HepG2 (cell line): ENCODE data around the gene ZNF491. TPM values are rescaled to one million over a fixed set of nuclear protein-coding genes. Genes with fewer than 3 reads are reported as not detected.
A peak's percentile ranks its signal among the peaks of the same experiment; 100 is the strongest.

Experiments
- KDM5A ChIP-seq: fragments of 200-600 bp; sonication (generic); IDR thresholded peaks from 2 replicates; pipeline ENCODE4 v1.7.0; 2018; ENCODE audit warnings: antibody characterized with exemption, mild to moderate bottlenecking, low read length, borderline replicate concordance
- MAFK ChIP-seq, 2 experiments: IDR thresholded peaks in 1 of 2; conservative IDR thresholded peaks in 1 of 2; 2 replicates each; pipeline ENCODE4 v1.6.1; 2011; ENCODE audit warnings: improper control_type of control experiment in 2 of 2, low read length in 2 of 2
- MEIS1 ChIP-seq: sonication (generic); formaldehyde crosslinking; IDR thresholded peaks from 2 replicates; pipeline ENCODE4 v1.9.0; 2021; ENCODE audit warnings: mild to moderate bottlenecking, missing genetic modification reagents, moderate library complexity, borderline replicate concordance
- MXD4 ChIP-seq: IDR thresholded peaks from 2 replicates; pipeline ENCODE4 v1.6.1; 2016; ENCODE audit warnings: mild to moderate bottlenecking, missing biosample characterization, missing genetic modification reagents
- SMYD3 ChIP-seq: sonication (generic); formaldehyde crosslinking; IDR thresholded peaks from 2 replicates; pipeline ENCODE4 v1.8.1; 2023; ENCODE audit warnings: mild to moderate bottlenecking, missing genetic modification reagents
- SP4 ChIP-seq: sonication (generic); formaldehyde crosslinking; IDR thresholded peaks from 2 replicates; pipeline ENCODE4 v1.8.1; 2023; ENCODE audit warnings: mild to moderate bottlenecking, missing genetic modification reagents
- SRSF9 ChIP-seq: fragments of 200-400 bp; formaldehyde crosslinking; IDR thresholded peaks from 2 replicates; pipeline ENCODE4 v1.6.1; 2018; ENCODE audit warnings: borderline replicate concordance, mild to moderate bottlenecking, low read depth, low read length; ENCODE audit not compliant: insufficient read depth, poor library complexity, severe bottlenecking
- YY1 ChIP-seq: IDR thresholded peaks from 2 replicates; pipeline ENCODE4 v1.6.1; 2011; ENCODE audit warnings: low read length, low read depth, moderate library complexity, mild to moderate bottlenecking; ENCODE audit not compliant: insufficient read depth, insufficient replicate concordance
- ZFP36L2 ChIP-seq: sonication (generic); formaldehyde crosslinking; IDR thresholded peaks from 2 replicates; pipeline ENCODE4 v1.4.0; 2020; ENCODE audit warnings: missing genetic modification reagents
- ZNF136 ChIP-seq: sonication (generic); formaldehyde crosslinking; IDR thresholded peaks from 2 replicates; pipeline ENCODE4 v1.8.1; 2022; ENCODE audit warnings: low read depth, mild to moderate bottlenecking, moderate library complexity, missing genetic modification reagents
- ZNF138 ChIP-seq: sonication (generic); formaldehyde crosslinking; IDR thresholded peaks from 2 replicates; pipeline ENCODE4 v1.5.0; 2020; ENCODE audit warnings: mild to moderate bottlenecking, low read depth, missing genetic modification reagents
- ZNF672 ChIP-seq: sonication (generic); formaldehyde crosslinking; IDR thresholded peaks from 2 replicates; pipeline ENCODE4 v1.8.1; 2022; ENCODE audit warnings: missing genetic modification reagents
- ZNF746 ChIP-seq: sonication (generic); formaldehyde crosslinking; IDR thresholded peaks from 2 replicates; pipeline ENCODE4 v1.8.0; 2022; ENCODE audit warnings: mild to moderate bottlenecking, missing genetic modification reagents
- polyA plus RNA-seq, 8 experiments: library from polyadenylated mRNA; depleted of rRNA in 3 of 8; stranded (reverse) in 7 of 8; unstranded in 1 of 8; fragments of >200 nt; fragmentation: Illumina TruSeq in 4 of 8; extraction: Trizol in 4 of 8; gene quantifications; 2 replicates each; pipeline versions ENCODE4 v1.2.1 to v1.2.3, GENCODE V29; 2011 to 2016; ENCODE audit warnings: low read depth in 4 of 8, missing spikeins in 1 of 8, mixed read lengths in 1 of 8; ENCODE audit not compliant: insufficient read depth in 1 of 8
- total RNA-seq, 5 experiments: library from RNA; depleted of rRNA; stranded (reverse); fragments of >200 nt; fragmentation: Illumina TruSeq; extraction: Trizol; gene quantifications; 2 replicates each; pipeline ENCODE4 v1.2.3, GENCODE V29; 2016; ENCODE audit warnings: low read depth in 1 of 5
- TF ChIP-seq, protein P1 (sequence below): sonication (generic); formaldehyde crosslinking; conservative IDR thresholded peaks from 2 replicates; pipeline ENCODE4 v1.4.0; 2020; ENCODE audit warnings: mild to moderate bottlenecking, missing genetic modification reagents, moderate library complexity
- TF ChIP-seq, protein P2 (sequence below): sonication (generic); formaldehyde crosslinking; IDR thresholded peaks from 2 replicates; pipeline ENCODE4 v1.4.0; 2020; ENCODE audit warnings: missing genetic modification reagents
- TF ChIP-seq, protein P3 (sequence below), 2 experiments: sonication (generic) in 1 of 2; formaldehyde crosslinking in 1 of 2; IDR thresholded peaks; 2 replicates each; pipeline versions ENCODE4 v1.4.0 to v1.6.1; 2018 to 2020; ENCODE audit warnings: missing genetic modification reagents in 2 of 2, borderline replicate concordance in 1 of 2, low read depth in 1 of 2, mild to moderate bottlenecking in 1 of 2, missing biosample characterization in 1 of 2
- TF ChIP-seq, protein P4 (sequence below): IDR thresholded peaks from 2 replicates; pipeline ENCODE4 v1.6.1; 2012; ENCODE audit warnings: inconsistent platforms
- TF ChIP-seq, protein P5 (sequence below): sonication (generic); formaldehyde crosslinking; IDR thresholded peaks from 2 replicates; pipeline ENCODE4 v1.5.0; 2020; ENCODE audit warnings: mild to moderate bottlenecking, missing genetic modification reagents
- TF ChIP-seq, protein P6 (sequence below): sonication (generic); formaldehyde crosslinking; IDR thresholded peaks from 2 replicates; pipeline ENCODE4 v1.8.0; 2022; ENCODE audit warnings: mild to moderate bottlenecking, missing genetic modification reagents, moderate library complexity

ZNF491 gene
- total and polyA plus RNA-seq, 2 of the 13 experiments (the other 11 are each of a cell fraction or from before 2014, with no cell fraction given), result 0.57 to 2.2 TPM

DNA sequence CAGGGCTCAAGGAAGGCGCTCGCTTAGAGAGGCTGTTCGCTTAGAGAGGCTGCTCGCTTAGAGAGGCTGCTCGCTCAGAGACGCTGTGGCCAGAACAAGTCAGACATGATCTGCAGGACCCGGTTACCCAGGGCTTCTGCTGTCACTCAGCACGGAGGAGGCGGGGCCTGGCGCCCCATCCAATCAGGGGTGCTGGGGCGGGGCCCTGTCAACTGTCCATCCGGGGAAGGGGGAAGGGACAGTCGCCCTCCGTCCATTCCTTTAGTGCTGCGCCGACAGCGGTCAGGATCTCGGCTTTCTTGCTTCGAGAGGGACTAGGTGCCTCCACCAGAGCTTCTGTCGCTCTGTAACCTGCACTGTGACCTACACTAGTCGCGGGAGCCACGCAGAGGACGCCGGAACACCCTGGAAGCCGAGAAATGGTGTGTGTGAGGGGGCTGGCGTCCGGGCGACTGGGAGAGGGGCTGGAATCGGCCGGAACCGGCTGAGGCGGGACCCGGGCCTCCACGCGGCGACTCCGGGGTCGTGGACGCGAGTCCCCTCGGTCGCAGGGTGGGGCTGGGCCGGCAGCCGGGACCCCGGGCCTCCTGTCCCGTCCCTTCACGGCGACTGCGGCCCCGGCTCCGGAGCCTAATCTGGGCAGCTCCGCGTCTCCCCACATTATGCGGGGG is 15.8 kb downstream of the ZNF491 start, which contains the start of gene ZNF440 (continued):
- TF ChIP-seq ZNF746 (CRISPR knock-in tag), result no peak
- TF ChIP-seq, protein P1, sequence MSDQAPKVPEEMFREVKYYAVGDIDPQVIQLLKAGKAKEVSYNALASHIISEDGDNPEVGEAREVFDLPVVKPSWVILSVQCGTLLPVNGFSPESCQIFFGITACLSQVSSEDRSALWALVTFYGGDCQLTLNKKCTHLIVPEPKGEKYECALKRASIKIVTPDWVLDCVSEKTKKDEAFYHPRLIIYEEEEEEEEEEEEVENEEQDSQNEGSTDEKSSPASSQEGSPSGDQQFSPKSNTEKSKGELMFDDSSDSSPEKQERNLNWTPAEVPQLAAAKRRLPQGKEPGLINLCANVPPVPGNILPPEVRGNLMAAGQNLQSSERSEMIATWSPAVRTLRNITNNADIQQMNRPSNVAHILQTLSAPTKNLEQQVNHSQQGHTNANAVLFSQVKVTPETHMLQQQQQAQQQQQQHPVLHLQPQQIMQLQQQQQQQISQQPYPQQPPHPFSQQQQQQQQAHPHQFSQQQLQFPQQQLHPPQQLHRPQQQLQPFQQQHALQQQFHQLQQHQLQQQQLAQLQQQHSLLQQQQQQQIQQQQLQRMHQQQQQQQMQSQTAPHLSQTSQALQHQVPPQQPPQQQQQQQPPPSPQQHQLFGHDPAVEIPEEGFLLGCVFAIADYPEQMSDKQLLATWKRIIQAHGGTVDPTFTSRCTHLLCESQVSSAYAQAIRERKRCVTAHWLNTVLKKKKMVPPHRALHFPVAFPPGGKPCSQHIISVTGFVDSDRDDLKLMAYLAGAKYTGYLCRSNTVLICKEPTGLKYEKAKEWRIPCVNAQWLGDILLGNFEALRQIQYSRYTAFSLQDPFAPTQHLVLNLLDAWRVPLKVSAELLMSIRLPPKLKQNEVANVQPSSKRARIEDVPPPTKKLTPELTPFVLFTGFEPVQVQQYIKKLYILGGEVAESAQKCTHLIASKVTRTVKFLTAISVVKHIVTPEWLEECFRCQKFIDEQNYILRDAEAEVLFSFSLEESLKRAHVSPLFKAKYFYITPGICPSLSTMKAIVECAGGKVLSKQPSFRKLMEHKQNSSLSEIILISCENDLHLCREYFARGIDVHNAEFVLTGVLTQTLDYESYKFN (CRISPR knock-in tag), result peak; percentile 50; the same call in 1 of the 2 replicates
- TF ChIP-seq, protein P2, sequence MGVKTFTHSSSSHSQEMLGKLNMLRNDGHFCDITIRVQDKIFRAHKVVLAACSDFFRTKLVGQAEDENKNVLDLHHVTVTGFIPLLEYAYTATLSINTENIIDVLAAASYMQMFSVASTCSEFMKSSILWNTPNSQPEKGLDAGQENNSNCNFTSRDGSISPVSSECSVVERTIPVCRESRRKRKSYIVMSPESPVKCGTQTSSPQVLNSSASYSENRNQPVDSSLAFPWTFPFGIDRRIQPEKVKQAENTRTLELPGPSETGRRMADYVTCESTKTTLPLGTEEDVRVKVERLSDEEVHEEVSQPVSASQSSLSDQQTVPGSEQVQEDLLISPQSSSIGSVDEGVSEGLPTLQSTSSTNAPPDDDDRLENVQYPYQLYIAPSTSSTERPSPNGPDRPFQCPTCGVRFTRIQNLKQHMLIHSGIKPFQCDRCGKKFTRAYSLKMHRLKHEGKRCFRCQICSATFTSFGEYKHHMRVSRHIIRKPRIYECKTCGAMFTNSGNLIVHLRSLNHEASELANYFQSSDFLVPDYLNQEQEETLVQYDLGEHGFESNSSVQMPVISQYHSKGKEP, result no peak
- TF ChIP-seq SRSF9, result no peak
- TF ChIP-seq ZNF672 (CRISPR knock-in tag), result no peak
- peak; percentile 20; the same call in 1 of the 2 replicates for TF ChIP-seq MXD4
- no peak for TF ChIP-seq MAFK (conservative IDR thresholded peaks at IDR 0.05 in 1 of 2, IDR thresholded peaks at IDR 0.05 in 1 of 2; ENCODE audit: low read length in 2 of 2)
- peak; percentile 42 for TF ChIP-seq YY1
- no peak for TF ChIP-seq ZNF136 (CRISPR knock-in tag)
- TF ChIP-seq, protein P3, sequence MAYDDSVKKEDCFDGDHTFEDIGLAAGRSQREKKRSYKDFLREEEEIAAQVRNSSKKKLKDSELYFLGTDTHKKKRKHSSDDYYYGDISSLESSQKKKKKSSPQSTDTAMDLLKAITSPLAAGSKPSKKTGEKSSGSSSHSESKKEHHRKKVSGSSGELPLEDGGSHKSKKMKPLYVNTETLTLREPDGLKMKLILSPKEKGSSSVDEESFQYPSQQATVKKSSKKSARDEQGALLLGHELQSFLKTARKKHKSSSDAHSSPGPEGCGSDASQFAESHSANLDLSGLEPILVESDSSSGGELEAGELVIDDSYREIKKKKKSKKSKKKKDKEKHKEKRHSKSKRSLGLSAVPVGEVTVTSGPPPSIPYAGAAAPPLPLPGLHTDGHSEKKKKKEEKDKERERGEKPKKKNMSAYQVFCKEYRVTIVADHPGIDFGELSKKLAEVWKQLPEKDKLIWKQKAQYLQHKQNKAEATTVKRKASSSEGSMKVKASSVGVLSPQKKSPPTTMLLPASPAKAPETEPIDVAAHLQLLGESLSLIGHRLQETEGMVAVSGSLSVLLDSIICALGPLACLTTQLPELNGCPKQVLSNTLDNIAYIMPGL (CRISPR knock-in tag; IDR thresholded peaks at IDR 0.05; ENCODE audit: borderline replicate concordance in 1 of 2, low read depth in 1 of 2), result peak; percentile 74 to 75; a peak in 3 of 4 replicates
- TF ChIP-seq, protein P4, sequence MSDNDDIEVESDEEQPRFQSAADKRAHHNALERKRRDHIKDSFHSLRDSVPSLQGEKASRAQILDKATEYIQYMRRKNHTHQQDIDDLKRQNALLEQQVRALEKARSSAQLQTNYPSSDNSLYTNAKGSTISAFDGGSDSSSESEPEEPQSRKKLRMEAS, result peak; percentile 64
- TF ChIP-seq SP4 (CRISPR knock-in tag), result peak; percentile 98
- TF ChIP-seq SMYD3, result 0 out of 2 replicates have a peak, but pooled peaks have one; percentile 39
- TF ChIP-seq, protein P5, sequence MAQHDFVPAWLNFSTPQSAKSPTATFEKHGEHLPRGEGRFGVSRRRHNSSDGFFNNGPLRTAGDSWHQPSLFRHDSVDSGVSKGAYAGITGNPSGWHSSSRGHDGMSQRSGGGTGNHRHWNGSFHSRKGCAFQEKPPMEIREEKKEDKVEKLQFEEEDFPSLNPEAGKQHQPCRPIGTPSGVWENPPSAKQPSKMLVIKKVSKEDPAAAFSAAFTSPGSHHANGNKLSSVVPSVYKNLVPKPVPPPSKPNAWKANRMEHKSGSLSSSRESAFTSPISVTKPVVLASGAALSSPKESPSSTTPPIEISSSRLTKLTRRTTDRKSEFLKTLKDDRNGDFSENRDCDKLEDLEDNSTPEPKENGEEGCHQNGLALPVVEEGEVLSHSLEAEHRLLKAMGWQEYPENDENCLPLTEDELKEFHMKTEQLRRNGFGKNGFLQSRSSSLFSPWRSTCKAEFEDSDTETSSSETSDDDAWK (CRISPR knock-in tag), result no peak
- peak; percentile 81; the same call in 1 of the 2 replicates for TF ChIP-seq MEIS1
- TF ChIP-seq ZFP36L2 (CRISPR knock-in tag), result no peak
- TF ChIP-seq, protein P6, sequence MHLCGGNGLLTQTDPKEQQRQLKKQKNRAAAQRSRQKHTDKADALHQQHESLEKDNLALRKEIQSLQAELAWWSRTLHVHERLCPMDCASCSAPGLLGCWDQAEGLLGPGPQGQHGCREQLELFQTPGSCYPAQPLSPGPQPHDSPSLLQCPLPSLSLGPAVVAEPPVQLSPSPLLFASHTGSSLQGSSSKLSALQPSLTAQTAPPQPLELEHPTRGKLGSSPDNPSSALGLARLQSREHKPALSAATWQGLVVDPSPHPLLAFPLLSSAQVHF, result no peak
- peak; percentile 79; the same call in 1 of the 2 replicates for TF ChIP-seq ZNF138
- peak; percentile 26; the same call in 1 of the 2 replicates for TF ChIP-seq KDM5A
